Measurements from ENCODE around the gene KIF2C.

- TF ChIP-seq CTCF (conservative IDR thresholded peaks at IDR 0.05; ENCODE audit: low read length) = no peak
- TF ChIP-seq EZH2phosphoT487 (IDR thresholded peaks at IDR 0.05; ENCODE audit: borderline replicate concordance, low read depth, low read length) = no peak
These were observed 62.1 kb downstream of the KIF2C start for GRCh38 chr1:44801491-44802305.

Measured in OCI-LY7 (cell line).